HepG2 (cell line): ENCODE results near the gene POLR3K. TPM values are rescaled to one million over a fixed set of nuclear protein-coding genes. Genes with fewer than 3 reads are reported as not detected.

ENCODE experiments used
- ATAC-seq: fragments of 200-7000 bp; cut with Tn5 transposase; 3 replicates; pipeline ENCODE4 v1.9.1; 2020; ENCODE audit warnings: mild to moderate bottlenecking, moderate library complexity
- BruUV-seq: library from RNA; stranded (reverse); fragments of 400-500 nt; replicated peaks from 2 replicates; lab custom pipeline; 2021; lab: Mats Ljungman, UMichigan
- CTCF ChIA-PET: fragments of 300-600 bp; formaldehyde crosslinking; extraction: SDS; loops from one replicate; lab custom pipeline; 2021; ENCODE audit warnings: low total read pairs, inconsistent platforms, low intra/inter-chr PET ratio; lab: Yijun Ruan, JAX
- POLR2A ChIA-PET: fragments of 350-600 bp; sonication (Branson Sonifier 250); formaldehyde crosslinking; loops from one replicate; lab custom pipeline; 2020; ENCODE audit warnings: antibody characterized with exemption, inconsistent platforms; lab: Yijun Ruan, JAX
- DNase-seq: peaks from one replicate; pipeline ENCODE4 v3.0.0-alpha.2; 2015; ENCODE audit warnings: low spot score
- FAIRE-seq: peaks from 3 replicates; lab custom pipeline; 2011; peaks lifted over from hg19 to GRCh38; lab: Jason Lieb, UNC
- H2AFZ ChIP-seq: one replicate; pipeline ENCODE4 v1.6.1; 2011; ENCODE audit warnings: low read length, inconsistent platforms
- H3K27ac ChIP-seq: fragments of 300-600 bp; 3 replicates; pipeline ENCODE4 v1.8.0; 2011; ENCODE audit warnings: mixed run types, mild to moderate bottlenecking, mixed read lengths, low read length, inconsistent platforms; ENCODE audit not compliant: insufficient read depth; ENCODE audit errors: extremely low read length
- H3K27me3 ChIP-seq, 2 experiments: fragments of 200-600 bp in 1 of 2; 2 replicates in 1 of 2; 3 replicates in 1 of 2; pipeline versions ENCODE4 v1.6.0 to v1.8.0; 2011; ENCODE audit warnings: low read length in 2 of 2, mild to moderate bottlenecking in 2 of 2, moderate library complexity in 2 of 2, inconsistent platforms in 1 of 2; ENCODE audit not compliant: insufficient read depth in 2 of 2, control insufficient read depth in 1 of 2
- H3K36me3 ChIP-seq, 2 experiments: fragments of 200-600 bp in 1 of 2; replicated peaks in 1 of 2; 2 replicates in 1 of 2; 3 replicates in 1 of 2; pipeline versions ENCODE4 v1.5.1 to v1.8.0; 2011; ENCODE audit warnings: low read length in 2 of 2, inconsistent platforms in 1 of 2; ENCODE audit not compliant: insufficient read depth in 2 of 2, control insufficient read depth in 1 of 2
- H3K4me1 ChIP-seq: 2 replicates; pipeline ENCODE4 v1.5.1; 2012; ENCODE audit warnings: low read length, inconsistent platforms; ENCODE audit not compliant: insufficient read depth
- H3K4me2 ChIP-seq: 2 replicates; pipeline ENCODE4 v1.6.0; 2011; ENCODE audit warnings: low read depth, low read length, inconsistent platforms
- H3K4me3 ChIP-seq, 3 experiments: fragments of 200-600 bp in 1 of 3; sonication (generic), shearing (Covaris generic) in 1 of 3; replicated peaks in 1 of 3; 2 replicates each; pipeline ENCODE4 v1.5.1; 2011 to 2016; ENCODE audit warnings: low read length in 3 of 3, inconsistent platforms in 2 of 3, low read depth in 2 of 3, mild to moderate bottlenecking in 2 of 3, control low read depth in 1 of 3, mixed read lengths in 1 of 3; ENCODE audit not compliant: insufficient read depth in 1 of 3
- H3K79me2 ChIP-seq: one replicate; pipeline ENCODE4 v1.6.1; 2011; ENCODE audit warnings: low read length, inconsistent platforms; ENCODE audit not compliant: insufficient read depth
- H3K9ac ChIP-seq: 2 replicates; pipeline ENCODE4 v1.6.0; 2011; ENCODE audit warnings: mild to moderate bottlenecking, low read depth, low read length, inconsistent platforms; ENCODE audit not compliant: insufficient read depth
- H3K9me3 ChIP-seq: 2 replicates; pipeline ENCODE4 v1.5.1; 2012; ENCODE audit warnings: mild to moderate bottlenecking, low read length
- H4K20me1 ChIP-seq: 2 replicates; pipeline ENCODE4 v1.6.0; 2011; ENCODE audit warnings: inconsistent platforms, mild to moderate bottlenecking, low read length, moderate library complexity; ENCODE audit not compliant: insufficient read depth
- ATF7 ChIP-seq, 2 experiments: fragments of 450-650 bp in 1 of 2; sonication (generic) in 1 of 2; formaldehyde crosslinking in 1 of 2; IDR thresholded peaks; 2 replicates each; pipeline versions ENCODE4 v1.4.0 to v1.6.1; 2016 to 2020; ENCODE audit warnings: antibody characterized with exemption in 1 of 2, mild to moderate bottlenecking in 1 of 2, missing genetic modification reagents in 1 of 2
- CBX5 ChIP-seq: sonication (generic); formaldehyde crosslinking; IDR thresholded peaks from 2 replicates; pipeline ENCODE4 v1.4.0; 2020; ENCODE audit warnings: missing genetic modification reagents, borderline replicate concordance
- POGZ ChIP-seq: sonication (generic); formaldehyde crosslinking; IDR thresholded peaks from 2 replicates; pipeline ENCODE4 v1.4.0; 2020; ENCODE audit warnings: mild to moderate bottlenecking, missing genetic modification reagents
- SAFB2 ChIP-seq: sonication (generic); formaldehyde crosslinking; IDR thresholded peaks from 2 replicates; pipeline ENCODE4 v1.5.1; 2020; ENCODE audit warnings: missing genetic modification reagents, low read depth, mild to moderate bottlenecking, borderline replicate concordance
- ZNF30 ChIP-seq: sonication (generic); formaldehyde crosslinking; IDR thresholded peaks from 2 replicates; pipeline ENCODE4 v1.5.0; 2020; ENCODE audit warnings: mild to moderate bottlenecking, missing genetic modification reagents
- ZNF329 ChIP-seq: sonication (generic); formaldehyde crosslinking; IDR thresholded peaks from 2 replicates; pipeline ENCODE4 v1.9.0; 2021; ENCODE audit warnings: low read depth, mild to moderate bottlenecking, missing genetic modification reagents
- ZNF33B ChIP-seq: sonication (generic); formaldehyde crosslinking; IDR thresholded peaks from 2 replicates; pipeline ENCODE4 v1.5.1; 2020; ENCODE audit warnings: mild to moderate bottlenecking, missing genetic modification reagents
- ZNF841 ChIP-seq: sonication (generic); formaldehyde crosslinking; IDR thresholded peaks from 2 replicates; pipeline ENCODE4 v1.8.1; 2023; ENCODE audit warnings: missing genetic modification reagents, borderline replicate concordance
- WGBS: methylation state at CpG from one replicate; pipeline ENCODE4 v1.1.6; 2017; ENCODE audit warnings: low lambda C conversion rate; 5-methylcytosine and 5-hydroxymethylcytosine counted together
- in situ Hi-C: cut with HindIII; loops from 2 replicates; pipeline ENCODE4 v1.10.0; 2017; ENCODE audit warnings: low pct_unique_long_range_greater_than_20kb; ENCODE audit not compliant: extremely low pct_ligation_motif_present
- intact Hi-C: fragments of 100-400 bp; cut with micrococcal nuclease; formaldehyde crosslinking; loops from one replicate; pipeline ENCODE4 v1.10.0; 2022; ENCODE audit not compliant: unreplicated experiment
- polyA plus RNA-seq, 8 experiments: library from polyadenylated mRNA; depleted of rRNA in 3 of 8; stranded (reverse) in 7 of 8; unstranded in 1 of 8; fragments of >200 nt; fragmentation: Illumina TruSeq in 4 of 8; extraction: Trizol in 4 of 8; gene quantifications; 2 replicates each; pipeline versions ENCODE4 v1.2.1 to v1.2.3, GENCODE V29; 2011 to 2016; ENCODE audit warnings: low read depth in 4 of 8, missing spikeins in 1 of 8, mixed read lengths in 1 of 8; ENCODE audit not compliant: insufficient read depth in 1 of 8
- total RNA-seq, 5 experiments: library from RNA; depleted of rRNA; stranded (reverse); fragments of >200 nt; fragmentation: Illumina TruSeq; extraction: Trizol; gene quantifications; 2 replicates each; pipeline ENCODE4 v1.2.3, GENCODE V29; 2016; ENCODE audit warnings: low read depth in 1 of 5
- TF ChIP-seq, protein P1 (sequence below): IDR thresholded peaks from 2 replicates; pipeline ENCODE4 v1.6.1; 2016; ENCODE audit warnings: control low read depth
- TF ChIP-seq, protein P2 (sequence below): IDR thresholded peaks from 2 replicates; pipeline ENCODE4 v1.6.1; 2012; ENCODE audit warnings: low read length, improper control_type of control experiment

POLR3K gene
- total and polyA plus RNA-seq, 2 of the 13 experiments (the other 11 are each of a cell fraction or from before 2014, with no cell fraction given): 14.8 to 18.8 TPM

DNA sequence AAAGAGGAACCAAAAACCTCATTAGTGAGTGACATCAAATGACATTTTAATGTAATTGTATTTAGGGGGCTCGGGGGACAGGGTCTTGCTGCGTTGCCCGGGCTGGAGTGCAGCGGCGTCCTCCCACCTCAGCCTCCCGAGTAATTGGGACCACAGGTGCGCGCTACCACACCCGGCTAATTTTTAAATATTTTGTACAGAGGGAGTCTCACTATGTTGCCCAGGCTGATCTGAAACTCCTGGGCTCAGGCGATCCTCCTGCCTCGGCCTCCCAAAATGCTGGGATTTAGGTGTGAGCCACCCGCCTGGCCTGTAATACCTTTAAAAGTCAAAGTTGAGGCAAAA is 801 bp upstream of the POLR3K start (continued):
- TF ChIP-seq SAFB2 (CRISPR knock-in tag) (no peak), ZNF33B (CRISPR knock-in tag) (no peak), ZNF329 (CRISPR knock-in tag) (no peak), ZNF30 (CRISPR knock-in tag) (no peak), POGZ (CRISPR knock-in tag) (no peak)
- TF ChIP-seq, protein P1, sequence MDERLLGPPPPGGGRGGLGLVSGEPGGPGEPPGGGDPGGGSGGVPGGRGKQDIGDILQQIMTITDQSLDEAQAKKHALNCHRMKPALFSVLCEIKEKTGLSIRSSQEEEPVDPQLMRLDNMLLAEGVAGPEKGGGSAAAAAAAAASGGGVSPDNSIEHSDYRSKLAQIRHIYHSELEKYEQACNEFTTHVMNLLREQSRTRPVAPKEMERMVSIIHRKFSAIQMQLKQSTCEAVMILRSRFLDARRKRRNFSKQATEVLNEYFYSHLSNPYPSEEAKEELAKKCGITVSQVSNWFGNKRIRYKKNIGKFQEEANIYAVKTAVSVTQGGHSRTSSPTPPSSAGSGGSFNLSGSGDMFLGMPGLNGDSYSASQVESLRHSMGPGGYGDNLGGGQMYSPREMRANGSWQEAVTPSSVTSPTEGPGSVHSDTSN (CRISPR knock-in tag): no peak
- TF ChIP-seq, protein P2, sequence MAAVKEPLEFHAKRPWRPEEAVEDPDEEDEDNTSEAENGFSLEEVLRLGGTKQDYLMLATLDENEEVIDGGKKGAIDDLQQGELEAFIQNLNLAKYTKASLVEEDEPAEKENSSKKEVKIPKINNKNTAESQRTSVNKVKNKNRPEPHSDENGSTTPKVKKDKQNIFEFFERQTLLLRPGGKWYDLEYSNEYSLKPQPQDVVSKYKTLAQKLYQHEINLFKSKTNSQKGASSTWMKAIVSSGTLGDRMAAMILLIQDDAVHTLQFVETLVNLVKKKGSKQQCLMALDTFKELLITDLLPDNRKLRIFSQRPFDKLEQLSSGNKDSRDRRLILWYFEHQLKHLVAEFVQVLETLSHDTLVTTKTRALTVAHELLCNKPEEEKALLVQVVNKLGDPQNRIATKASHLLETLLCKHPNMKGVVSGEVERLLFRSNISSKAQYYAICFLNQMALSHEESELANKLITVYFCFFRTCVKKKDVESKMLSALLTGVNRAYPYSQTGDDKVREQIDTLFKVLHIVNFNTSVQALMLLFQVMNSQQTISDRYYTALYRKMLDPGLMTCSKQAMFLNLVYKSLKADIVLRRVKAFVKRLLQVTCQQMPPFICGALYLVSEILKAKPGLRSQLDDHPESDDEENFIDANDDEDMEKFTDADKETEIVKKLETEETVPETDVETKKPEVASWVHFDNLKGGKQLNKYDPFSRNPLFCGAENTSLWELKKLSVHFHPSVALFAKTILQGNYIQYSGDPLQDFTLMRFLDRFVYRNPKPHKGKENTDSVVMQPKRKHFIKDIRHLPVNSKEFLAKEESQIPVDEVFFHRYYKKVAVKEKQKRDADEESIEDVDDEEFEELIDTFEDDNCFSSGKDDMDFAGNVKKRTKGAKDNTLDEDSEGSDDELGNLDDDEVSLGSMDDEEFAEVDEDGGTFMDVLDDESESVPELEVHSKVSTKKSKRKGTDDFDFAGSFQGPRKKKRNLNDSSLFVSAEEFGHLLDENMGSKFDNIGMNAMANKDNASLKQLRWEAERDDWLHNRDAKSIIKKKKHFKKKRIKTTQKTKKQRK: no peak

DNA sequence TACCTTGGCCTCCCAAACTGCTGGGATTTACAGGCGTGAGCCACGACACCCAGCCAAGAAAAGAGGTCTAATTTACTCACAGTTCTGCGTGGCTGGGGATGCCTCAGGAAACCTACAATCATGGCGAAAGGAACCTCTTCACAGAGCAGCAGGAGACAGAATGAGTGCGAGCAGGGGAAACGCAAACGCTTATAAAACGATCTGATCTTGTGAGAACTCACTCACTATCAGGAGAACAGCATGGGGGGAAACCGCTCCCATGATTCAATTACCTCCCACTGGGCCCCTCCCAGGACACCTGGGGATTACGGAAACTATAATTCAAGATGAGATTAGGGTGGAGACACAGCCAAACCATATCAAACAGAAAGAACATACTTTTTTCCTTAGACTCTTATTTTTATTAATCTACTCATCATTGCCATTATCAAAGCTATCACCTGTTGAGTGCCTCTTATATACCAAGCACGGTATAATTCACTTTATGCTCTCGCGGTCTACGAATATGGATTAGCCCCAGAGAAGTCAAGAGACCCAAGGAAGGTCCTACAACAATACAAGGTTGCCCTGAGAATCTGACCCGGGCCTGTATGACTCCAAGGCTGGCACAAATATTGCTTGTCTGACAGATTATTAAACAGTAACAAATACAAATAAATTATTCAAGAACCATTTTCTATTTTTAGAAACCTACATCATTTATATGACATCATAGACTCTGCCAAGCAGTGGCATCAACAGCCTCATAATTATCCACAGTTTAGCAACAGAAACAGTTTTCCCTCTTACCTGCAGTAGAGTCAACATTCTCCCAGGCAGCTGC is 2.4 kb downstream of the POLR3K start:
- H2AFZ ChIP-seq: no peak overlapping the region
- peaks cover 20% of the 10 kb centered on the region for H3K79me2 ChIP-seq
- no peak for DNase-seq
- FAIRE-seq: no peak
- no peak overlapping the region for H3K27ac ChIP-seq
- no peaks in the 10 kb centered on the region; a peak in 1 of 5 replicates for H3K27me3 ChIP-seq
- no peaks in the 10 kb centered on the region for H3K9me3 ChIP-seq
- H3K36me3 ChIP-seq: peaks cover 7 to 27% of the 10 kb centered on the region in 2 experiments; a peak in 4 of 5 replicates
- H3K4me2 ChIP-seq: peak overlapping the region; percentile 39; the same call in 1 of the 2 replicates
- peaks cover 38% of the 10 kb centered on the region for H3K4me1 ChIP-seq
- no peak for ATAC-seq
- no peak overlapping the region for H3K4me3 ChIP-seq
- BruUV-seq: TSS peak; percentile 61
- POLR2A ChIA-PET: no interaction called here
- H4K20me1 ChIP-seq: no peaks in the 10 kb centered on the region
- CTCF ChIA-PET: no interaction called here
- in situ Hi-C loops: no loop called here
- H3K9ac ChIP-seq: no peak overlapping the region
- peak; percentile 48 for TF ChIP-seq ATF7 (IDR thresholded peaks at IDR 0.05)
- no peak for TF ChIP-seq ATF7 (CRISPR knock-in tag; IDR thresholded peaks at IDR 0.05)
- no peak for TF ChIP-seq ZNF841 (CRISPR knock-in tag)
- no peak for TF ChIP-seq CBX5 (CRISPR knock-in tag)
- TF ChIP-seq, all 625 proteins: peak for 1
- intact Hi-C loops: no loop called here
- WGBS: 92% methylated on average over 15 of the region's 15 CpGs
